ENCODE measurements around the gene MMP3.

The MMP3 gene

DNA sequence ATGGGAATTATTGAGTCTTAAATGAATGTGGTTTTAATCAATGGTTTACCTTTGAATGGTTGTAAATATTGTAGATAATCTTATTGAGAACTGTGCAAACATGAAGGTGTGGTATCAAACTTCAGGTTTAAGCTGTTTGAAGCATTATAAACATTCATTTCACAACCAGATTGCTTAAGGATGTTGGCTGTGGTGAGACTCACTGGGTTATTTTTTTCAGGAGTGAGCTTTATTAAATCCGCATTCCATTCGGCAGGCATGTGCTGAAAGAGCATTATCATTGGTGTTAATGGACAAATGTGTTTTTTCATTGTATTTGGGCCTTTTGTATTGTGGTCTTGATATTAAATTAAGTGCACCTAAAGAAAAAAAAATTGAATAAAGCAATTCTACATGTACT, 9.7 kb downstream of the MMP3 start:
- TF ChIP-seq SUZ12 (IDR thresholded peaks at IDR 0.05; ENCODE audit: extremely low read depth, insufficient read depth, insufficient read length): no peak
- no peak for TF ChIP-seq ZNF274 (IDR thresholded peaks at IDR 0.05; ENCODE audit: low read depth, low read length)
- TF ChIP-seq YY1 (IDR thresholded peaks at IDR 0.05; ENCODE audit: insufficient read depth, insufficient read length): no peak
- Histone ChIP-seq H3K36me3 (ENCODE audit: insufficient read depth, insufficient read length, low read length) (no peaks in the 10 kb centered on the region), H3K9me3 (ENCODE audit: insufficient read depth, low read length) (no peaks in the 10 kb centered on the region), H3K4me1 (ENCODE audit: insufficient read depth, insufficient read length) (no peaks in the 10 kb centered on the region), H3K27me3 (ENCODE audit: insufficient read depth, insufficient read length) (no peaks in the 10 kb centered on the region), H3K4me3 (ENCODE audit: insufficient read length, low read depth) (no peak overlapping the region), H3K9ac (ENCODE audit: insufficient read length, low read depth) (no peak overlapping the region)
- no peak for DNase-seq (ENCODE audit: low read depth, low spot score)

GRCh38 chr11:102832612-102833011, 10.8 kb downstream of the MMP3 start:
- no peak for TF ChIP-seq ZNF274 (IDR thresholded peaks at IDR 0.05; ENCODE audit: low read depth, low read length)
- no peak for TF ChIP-seq YY1 (IDR thresholded peaks at IDR 0.05; ENCODE audit: insufficient read depth, insufficient read length)
- TF ChIP-seq SUZ12 (IDR thresholded peaks at IDR 0.05; ENCODE audit: extremely low read depth, insufficient read depth, insufficient read length): no peak
- Histone ChIP-seq H3K27me3 (ENCODE audit: insufficient read depth, insufficient read length) (no peaks in the 10 kb centered on the region), H3K9ac (ENCODE audit: insufficient read length, low read depth) (no peak overlapping the region), H3K36me3 (ENCODE audit: insufficient read depth, insufficient read length, low read length) (no peaks in the 10 kb centered on the region), H3K4me3 (ENCODE audit: insufficient read length, low read depth) (no peak overlapping the region), H3K4me1 (ENCODE audit: insufficient read depth, insufficient read length) (no peaks in the 10 kb centered on the region), H3K9me3 (ENCODE audit: insufficient read depth, low read length) (no peaks in the 10 kb centered on the region)
- no peak for DNase-seq (ENCODE audit: low read depth, low spot score)

DNA sequence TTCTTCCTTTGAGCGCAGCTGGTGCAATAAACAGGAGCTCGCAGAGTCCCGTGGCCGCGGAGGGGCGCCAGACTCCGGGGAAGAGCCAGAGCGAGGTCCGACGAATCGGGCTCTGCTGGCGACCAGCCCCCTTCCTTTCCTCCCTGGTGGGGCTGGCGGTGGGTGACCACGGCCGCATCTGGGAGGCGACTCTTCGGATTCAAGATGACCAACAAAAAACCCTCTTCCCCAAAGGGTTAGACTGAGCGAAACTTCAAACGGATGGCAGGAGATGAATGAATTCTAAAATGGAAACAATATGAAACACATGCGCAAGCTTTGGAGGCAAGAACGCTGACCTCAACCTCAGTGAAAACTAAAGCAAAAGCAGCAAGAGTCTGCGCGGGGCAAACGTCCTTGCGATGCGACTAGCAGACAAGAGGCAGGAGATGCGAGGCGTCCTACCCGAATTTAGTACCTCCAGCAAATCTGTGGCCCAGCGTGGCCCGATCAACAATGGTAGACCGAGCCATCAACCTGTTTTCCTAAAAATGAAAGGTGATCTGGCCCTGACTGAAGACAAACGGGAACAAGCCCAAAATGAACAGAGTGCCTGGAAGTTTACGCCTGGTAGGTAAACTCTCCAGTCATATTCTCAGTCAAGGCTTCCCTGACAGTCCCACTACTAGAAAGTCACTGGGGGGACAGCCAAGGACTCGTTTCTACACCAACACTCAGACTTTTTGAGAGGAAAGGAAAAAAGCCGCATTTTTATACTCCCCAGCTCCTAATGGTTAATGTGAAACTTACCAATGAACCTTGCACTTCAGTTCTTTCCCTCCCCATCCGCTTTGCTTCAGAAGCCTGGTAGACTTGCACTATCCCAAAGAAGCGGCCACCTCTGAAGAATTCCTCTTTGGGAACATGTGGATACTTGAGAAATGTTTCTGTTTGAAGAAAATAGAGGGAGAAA, 11.6 kb downstream of the MMP3 start:
- TF ChIP-seq ZNF274 (IDR thresholded peaks at IDR 0.05; ENCODE audit: low read depth, low read length): no peak
- no peak for TF ChIP-seq YY1 (IDR thresholded peaks at IDR 0.05; ENCODE audit: insufficient read depth, insufficient read length)
- no peak for TF ChIP-seq SUZ12 (IDR thresholded peaks at IDR 0.05; ENCODE audit: extremely low read depth, insufficient read depth, insufficient read length)
- Histone ChIP-seq H3K27me3 (ENCODE audit: insufficient read depth, insufficient read length) (no peaks in the 10 kb centered on the region), H3K9me3 (ENCODE audit: insufficient read depth, low read length) (no peaks in the 10 kb centered on the region), H3K4me3 (ENCODE audit: insufficient read length, low read depth) (no peak overlapping the region), H3K4me1 (ENCODE audit: insufficient read depth, insufficient read length) (no peaks in the 10 kb centered on the region), H3K36me3 (ENCODE audit: insufficient read depth, insufficient read length, low read length) (no peaks in the 10 kb centered on the region), H3K9ac (ENCODE audit: insufficient read length, low read depth) (no peak overlapping the region)
- DNase-seq (ENCODE audit: low read depth, low spot score): no peak

- H3K4me1 ChIP-seq (ENCODE audit: insufficient read depth, insufficient read length): no peaks in the 10 kb centered on the region
- no peak overlapping the region for H3K4me3 ChIP-seq (ENCODE audit: insufficient read length, low read depth)
- TF ChIP-seq ZNF274 (IDR thresholded peaks at IDR 0.05; ENCODE audit: low read depth, low read length): no peak
- TF ChIP-seq YY1 (IDR thresholded peaks at IDR 0.05; ENCODE audit: insufficient read depth, insufficient read length): no peak
- no peak overlapping the region for H3K9ac ChIP-seq (ENCODE audit: insufficient read length, low read depth)
- DNase-seq (ENCODE audit: low read depth, low spot score): no peak
- H3K27me3 ChIP-seq (ENCODE audit: insufficient read depth, insufficient read length): no peaks in the 10 kb centered on the region
- H3K36me3 ChIP-seq (ENCODE audit: insufficient read depth, insufficient read length, low read length): no peaks in the 10 kb centered on the region
- no peaks in the 10 kb centered on the region for H3K9me3 ChIP-seq (ENCODE audit: insufficient read depth, low read length)
These were observed 12.3 kb downstream of the MMP3 start for GRCh38 chr11:102831128-102831488.

- no peaks in the 10 kb centered on the region for H3K27me3 ChIP-seq (ENCODE audit: insufficient read depth, insufficient read length)
- no peaks in the 10 kb centered on the region for H3K36me3 ChIP-seq (ENCODE audit: insufficient read depth, insufficient read length, low read length)
- no peak overlapping the region for H3K4me3 ChIP-seq (ENCODE audit: insufficient read length, low read depth)
- no peaks in the 10 kb centered on the region for H3K9me3 ChIP-seq (ENCODE audit: insufficient read depth, low read length)
- no peak overlapping the region for H3K9ac ChIP-seq (ENCODE audit: insufficient read length, low read depth)
- no peaks in the 10 kb centered on the region for H3K4me1 ChIP-seq (ENCODE audit: insufficient read depth, insufficient read length)
- no peak for TF ChIP-seq SUZ12 (IDR thresholded peaks at IDR 0.05; ENCODE audit: extremely low read depth, insufficient read depth, insufficient read length)
- no peak for TF ChIP-seq YY1 (IDR thresholded peaks at IDR 0.05; ENCODE audit: insufficient read depth, insufficient read length)
- TF ChIP-seq ZNF274 (IDR thresholded peaks at IDR 0.05; ENCODE audit: low read depth, low read length): no peak
- DNase-seq (ENCODE audit: low read depth, low spot score): no peak
These were observed 13.2 kb downstream of the MMP3 start for GRCh38 chr11:102830001-102830727.

DNA sequence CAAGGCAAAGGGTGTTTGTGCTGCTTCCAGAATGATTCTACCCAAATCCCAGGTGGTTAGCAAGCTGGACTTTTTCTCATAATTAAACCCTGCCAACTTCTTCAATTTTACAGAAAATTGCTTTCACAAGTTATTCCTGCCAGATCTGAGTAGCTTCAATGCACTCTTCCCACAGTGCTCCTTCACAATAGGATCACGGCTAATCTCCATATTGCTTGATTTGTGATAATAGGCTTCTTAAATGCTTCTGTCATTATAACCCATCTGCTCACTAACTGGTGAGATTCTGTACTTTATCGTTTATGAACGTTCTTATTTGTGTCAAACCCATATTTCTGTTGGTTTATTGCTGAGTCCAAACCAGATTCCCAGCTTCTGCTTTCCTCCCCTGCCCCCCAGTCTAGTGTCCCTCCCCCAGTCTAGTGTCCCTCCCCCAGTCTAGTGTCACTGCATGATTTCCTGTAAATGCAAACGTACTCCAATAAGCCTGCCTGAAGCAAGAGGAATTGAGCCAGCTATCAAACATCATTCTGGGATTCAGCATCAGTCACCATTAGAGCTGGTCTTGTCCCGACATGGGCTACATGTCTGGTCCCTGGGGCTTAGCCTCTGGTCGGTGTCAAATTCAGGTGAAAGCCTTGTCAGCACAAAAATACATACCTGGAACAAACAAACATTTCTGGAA, 14.0 kb downstream of the MMP3 start:
- Histone ChIP-seq H3K4me3 (ENCODE audit: insufficient read length, low read depth) (no peak overlapping the region), H3K9ac (ENCODE audit: insufficient read length, low read depth) (no peak overlapping the region), H3K27me3 (ENCODE audit: insufficient read depth, insufficient read length) (no peaks in the 10 kb centered on the region), H3K9me3 (ENCODE audit: insufficient read depth, low read length) (no peaks in the 10 kb centered on the region), H3K36me3 (ENCODE audit: insufficient read depth, insufficient read length, low read length) (no peaks in the 10 kb centered on the region), H3K4me1 (ENCODE audit: insufficient read depth, insufficient read length) (no peaks in the 10 kb centered on the region)
- DNase-seq (ENCODE audit: low read depth, low spot score): no peak
- TF ChIP-seq SUZ12 (IDR thresholded peaks at IDR 0.05; ENCODE audit: extremely low read depth, insufficient read depth, insufficient read length) (no peak), YY1 (IDR thresholded peaks at IDR 0.05; ENCODE audit: insufficient read depth, insufficient read length) (no peak), ZNF274 (IDR thresholded peaks at IDR 0.05; ENCODE audit: low read depth, low read length) (no peak)

GRCh38 chr11:102824556-102824955, 18.9 kb downstream of the MMP3 start:
- no peaks in the 10 kb centered on the region for H3K27me3 ChIP-seq (ENCODE audit: insufficient read depth, insufficient read length)

More at GRCh38 chr11:102824556-102824955, 18.9 kb downstream of the MMP3 start:
- no peak overlapping the region for H3K9ac ChIP-seq (ENCODE audit: insufficient read length, low read depth)
- no peaks in the 10 kb centered on the region for H3K36me3 ChIP-seq (ENCODE audit: insufficient read depth, insufficient read length, low read length)
- DNase-seq (ENCODE audit: low read depth, low spot score): no peak
- no peak overlapping the region for H3K4me3 ChIP-seq (ENCODE audit: insufficient read length, low read depth)
- TF ChIP-seq ZNF274 (IDR thresholded peaks at IDR 0.05; ENCODE audit: low read depth, low read length) (no peak), SUZ12 (IDR thresholded peaks at IDR 0.05; ENCODE audit: extremely low read depth, insufficient read depth, insufficient read length) (no peak), YY1 (IDR thresholded peaks at IDR 0.05; ENCODE audit: insufficient read depth, insufficient read length) (no peak)
- H3K4me1 ChIP-seq (ENCODE audit: insufficient read depth, insufficient read length): no peaks in the 10 kb centered on the region
- H3K9me3 ChIP-seq (ENCODE audit: insufficient read depth, low read length): no peaks in the 10 kb centered on the region

All from NT2/D1 (cell line).